Measurements from ENCODE around the gene GOT1.

DNA sequence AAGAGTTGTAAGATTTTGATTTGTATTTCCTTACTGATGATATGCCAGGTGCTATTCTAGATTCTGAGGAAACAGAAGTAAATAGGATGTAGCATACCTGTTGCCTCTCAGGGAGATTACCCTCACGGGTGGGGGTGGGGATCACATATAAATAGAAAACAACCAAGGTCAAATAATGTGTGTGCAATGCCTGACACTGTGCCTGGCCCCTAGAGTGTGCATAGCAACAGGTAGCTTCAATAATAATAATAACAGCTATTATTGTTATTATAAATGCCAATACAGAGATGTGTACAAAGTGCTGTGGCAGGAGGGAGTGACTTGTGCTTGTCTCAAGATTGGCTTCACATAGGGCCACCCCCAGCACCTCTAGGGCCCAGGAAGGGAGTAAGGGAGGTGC, 77.2 kb downstream of the GOT1 start:
- TF ChIP-seq CTCF (conservative IDR thresholded peaks at IDR 0.05; ENCODE audit: low read depth, low read length) (no peak), EZH2 (IDR thresholded peaks at IDR 0.05; ENCODE audit: borderline replicate concordance, low read depth, low read length, poor library complexity, severe bottlenecking) (no peak)

Measured in A673 (cell line).